Naive thymus-derived CD8-positive, alpha-beta T cell (primary cell): ENCODE results near the gene TNF. TPM values are rescaled to one million over a fixed set of nuclear protein-coding genes. Genes with fewer than 3 reads are reported as not detected.
A peak's percentile ranks its signal among the peaks of the same experiment; 100 is the strongest.

Experiments
- ATAC-seq, 2 donors: fragments of 150-1000 bp; cut with Tn5 transposase in 1 of 2; sonication (Bioruptor Pico), chemical (Tn5 transposase) in 1 of 2; 1 replicate in 1 of 2; 2 replicates in 1 of 2; pipeline ENCODE4 v1.10.0; 2021; ENCODE audit warnings: mild to moderate bottlenecking in 2 of 2, moderate library complexity in 2 of 2
- POLR2A ChIA-PET: fragments of 350-600 bp; sonication (Branson Sonifier 250); formaldehyde crosslinking; loops from one replicate; lab custom pipeline; 2021; ENCODE audit warnings: antibody characterized with exemption; lab: Charles Lee
- DNase-seq, 10 donors: peaks; one replicate each; pipeline versions ENCODE4 v3.0.0 to v3.0.0-alpha.2; 2020 to 2022
- H3K27ac Mint-ChIP-seq, 10 donors: one replicate each; pipeline ENCODE4 v1.8.0; 2020 to 2022; ENCODE audit warnings: mild to moderate bottlenecking in 10 of 10, mixed read lengths in 10 of 10, moderate library complexity in 4 of 10, inconsistent platforms in 1 of 10
- H3K27me3 Mint-ChIP-seq, 5 donors: one replicate each; pipeline ENCODE4 v1.8.0; 2021 to 2022; ENCODE audit warnings: mixed read lengths in 5 of 5
- H3K36me3 Mint-ChIP-seq, 3 donors: one replicate each; pipeline ENCODE4 v1.8.0; 2020 to 2022; ENCODE audit warnings: mixed read lengths in 3 of 3, mild to moderate bottlenecking in 2 of 3, inconsistent platforms in 1 of 3
- H3K4me1 Mint-ChIP-seq, 4 donors: one replicate each; pipeline ENCODE4 v1.8.0; 2021 to 2022; ENCODE audit warnings: mixed read lengths in 4 of 4
- H3K4me3 Mint-ChIP-seq, 10 donors: one replicate each; pipeline ENCODE4 v1.8.0; 2020 to 2022; ENCODE audit warnings: mild to moderate bottlenecking in 10 of 10, mixed read lengths in 10 of 10, moderate library complexity in 6 of 10, inconsistent platforms in 1 of 10
- H3K9me3 Mint-ChIP-seq, 9 donors: one replicate each; pipeline ENCODE4 v1.8.0; 2020 to 2022; ENCODE audit warnings: mixed read lengths in 9 of 9, mild to moderate bottlenecking in 3 of 9, inconsistent platforms in 1 of 9, moderate library complexity in 1 of 9
- polyA plus RNA-seq, 3 donors: library from polyadenylated mRNA; unstranded; fragments of 300-500 nt; fragmentation: Illumina TruSeq; gene quantifications; one replicate each; pipeline ENCODE4 v1.2.3, GENCODE V29; 2021
- total RNA-seq, 8 experiments: library from RNA in 2 of 8; stranded (reverse) in 2 of 8; gene quantifications; one replicate each; pipeline ENCODE4 v1.2.3 and lab custom pipeline; 2021 to 2026

TNF gene
- total and polyA plus RNA-seq, 5 experiments from 2014 or later: 0.11 to 2.3 (median 0.53) TPM

DNA sequence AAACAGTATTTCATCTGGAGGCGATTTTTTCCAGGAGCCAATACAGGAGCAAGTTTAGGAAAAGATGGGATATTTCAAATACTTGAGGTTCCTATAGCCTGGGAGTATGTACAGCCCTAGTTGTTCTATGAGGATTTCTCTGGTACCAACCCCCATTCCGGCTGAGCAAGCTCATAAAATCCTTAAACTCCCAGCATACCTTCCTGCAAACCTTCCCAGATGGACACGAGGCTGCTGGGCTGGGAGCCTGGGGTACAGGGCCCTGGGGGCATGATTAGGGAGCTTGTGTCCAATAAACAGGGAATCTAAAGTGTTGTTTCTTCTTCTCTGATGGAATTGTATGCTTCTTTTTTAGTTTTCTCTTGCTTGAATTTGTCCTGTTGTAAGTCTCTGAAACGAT lies 46.6 kb downstream of the TNF start:
- no peak for DNase-seq
- H3K36me3 Mint-ChIP-seq: peaks cover 0 to 50% (median 12%) of the 10 kb centered on the region in 3 donors
- peak overlapping the region; percentile 77 to 95 (median 91) for H3K4me3 Mint-ChIP-seq
- ATAC-seq: no peak
- POLR2A ChIA-PET: interaction anchor here (0.8 to 4.4 kb wide), 10 partner anchors 9 to 241 kb away, joined by 3 to 49 read pairs (median 9); partner anchors contain the start of genes BAG6, C6orf47, CSNK2B and GPANK1
- peaks cover 19 to 42% (median 28%) of the 10 kb centered on the region in 4 donors for H3K4me1 Mint-ChIP-seq
- H3K27ac Mint-ChIP-seq: peak overlapping the region; percentile 90 to 97 (median 96)
- no peaks in the 10 kb centered on the region for H3K9me3 Mint-ChIP-seq
- no peaks in the 10 kb centered on the region for H3K27me3 Mint-ChIP-seq

DNA sequence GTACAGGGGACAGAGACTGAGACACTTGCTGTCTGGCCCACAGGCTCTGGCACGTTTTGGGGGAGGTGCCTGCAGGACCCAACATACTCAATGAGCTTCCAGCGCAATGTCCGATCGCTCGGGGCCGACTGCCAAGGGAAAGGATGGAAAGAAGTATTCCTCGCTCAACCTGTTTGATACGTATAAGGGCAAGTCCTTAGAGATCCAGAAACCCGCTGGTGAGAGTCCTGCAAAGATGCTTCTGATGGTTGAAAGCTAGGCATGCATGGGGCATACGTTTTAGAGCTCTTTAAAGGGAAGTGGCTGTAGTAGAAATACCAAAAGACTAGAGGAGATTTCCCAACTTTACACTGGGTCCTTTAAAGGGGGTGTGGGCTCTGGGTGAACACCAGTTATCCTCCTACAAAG lies 47.3 kb downstream of the TNF start:
- H3K4me1 Mint-ChIP-seq: peaks cover 24 to 38% (median 31%) of the 10 kb centered on the region in 4 donors
- peaks cover 6 to 57% (median 18%) of the 10 kb centered on the region in 3 donors for H3K36me3 Mint-ChIP-seq
- H3K9me3 Mint-ChIP-seq: no peaks in the 10 kb centered on the region
- DNase-seq (no peak), ATAC-seq (no peak)
- H3K4me3 Mint-ChIP-seq: peak overlapping the region in 5 of 10 donors; percentile 8 to 94 (median 77)
- POLR2A ChIA-PET: interaction anchor here (0.9 to 4.4 kb wide), 10 partner anchors 10 to 42 kb away, joined by 3 to 49 read pairs (median 10); partner anchors contain the start of genes BAG6, C6orf47, CSNK2B and GPANK1
- peak overlapping the region; percentile 88 to 97 (median 96) for H3K27ac Mint-ChIP-seq
- no peaks in the 10 kb centered on the region for H3K27me3 Mint-ChIP-seq

DNA sequence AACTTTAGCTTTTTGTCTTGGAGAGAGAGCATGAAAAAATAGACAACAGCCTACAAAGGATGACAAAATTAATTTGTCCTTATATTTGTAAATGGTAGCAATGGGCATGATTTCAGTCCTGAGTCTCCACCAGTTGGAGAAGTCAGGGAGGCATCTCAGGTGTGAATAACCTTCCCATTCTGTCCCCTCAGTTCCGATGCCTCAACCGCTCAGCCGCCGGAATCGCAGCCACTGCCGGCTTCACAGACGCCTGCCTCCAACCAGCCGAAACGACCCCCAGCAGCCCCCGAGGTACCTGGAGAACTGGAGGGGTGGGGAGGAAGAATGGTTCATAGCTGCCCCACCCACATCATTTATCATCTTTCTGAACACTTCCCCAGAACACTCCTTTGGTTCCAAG lies 48.7 kb downstream of the TNF start:
- Mint-ChIP-seq H3K4me3 (no peak overlapping the region), H3K27ac (peak overlapping the region in 3 of 10 donors; percentile 55 to 58 (median 55)), H3K4me1 (peaks cover 24 to 36% (median 31%) of the 10 kb centered on the region in 4 donors), H3K36me3 (peaks cover 7 to 71% (median 23%) of the 10 kb centered on the region in 3 donors), H3K9me3 (no peaks in the 10 kb centered on the region), H3K27me3 (no peaks in the 10 kb centered on the region)
- DNase-seq (no peak), ATAC-seq (no peak)
- POLR2A ChIA-PET: interaction anchor here (0.8 to 1.1 kb wide), 2 partner anchors 19 to 28 kb away, joined by 3 to 4 read pairs; no protein-coding TSS in a partner anchor

DNA sequence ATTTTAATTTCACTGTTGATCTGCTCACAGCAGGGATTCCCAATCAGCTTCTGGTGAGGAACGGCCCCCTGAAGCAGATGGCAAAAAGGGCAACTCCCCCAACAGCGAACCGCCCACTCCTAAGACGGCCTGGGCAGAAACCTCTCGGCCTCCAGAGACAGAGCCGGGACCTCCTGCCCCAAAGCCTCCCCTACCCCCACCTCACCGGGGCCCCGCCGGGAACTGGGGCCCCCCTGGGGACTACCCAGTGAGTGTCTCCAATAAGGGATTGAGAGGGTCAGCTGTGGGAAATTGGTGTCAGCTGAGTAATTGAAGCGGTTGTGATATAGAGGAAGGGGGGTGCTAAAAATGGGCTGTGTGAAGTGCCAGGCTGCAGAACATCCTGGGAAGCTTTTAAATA lies 51.6 kb downstream of the TNF start:
- Mint-ChIP-seq H3K27ac (peak overlapping the region in 2 of 10 donors; percentile 36 to 81), H3K4me3 (no peak overlapping the region), H3K36me3 (peaks cover 7 to 100% (median 30%) of the 10 kb centered on the region in 3 donors), H3K4me1 (peaks cover 12 to 23% (median 19%) of the 10 kb centered on the region in 4 donors), H3K9me3 (no peaks in the 10 kb centered on the region), H3K27me3 (no peaks in the 10 kb centered on the region)
- ATAC-seq: no peak
- no peak for DNase-seq
- POLR2A ChIA-PET: interaction anchor here (0.6 to 3.4 kb wide), 2 partner anchors 19 to 25 kb away, joined by 6 to 14 read pairs; partner anchors contain the start of gene BAG6

DNA sequence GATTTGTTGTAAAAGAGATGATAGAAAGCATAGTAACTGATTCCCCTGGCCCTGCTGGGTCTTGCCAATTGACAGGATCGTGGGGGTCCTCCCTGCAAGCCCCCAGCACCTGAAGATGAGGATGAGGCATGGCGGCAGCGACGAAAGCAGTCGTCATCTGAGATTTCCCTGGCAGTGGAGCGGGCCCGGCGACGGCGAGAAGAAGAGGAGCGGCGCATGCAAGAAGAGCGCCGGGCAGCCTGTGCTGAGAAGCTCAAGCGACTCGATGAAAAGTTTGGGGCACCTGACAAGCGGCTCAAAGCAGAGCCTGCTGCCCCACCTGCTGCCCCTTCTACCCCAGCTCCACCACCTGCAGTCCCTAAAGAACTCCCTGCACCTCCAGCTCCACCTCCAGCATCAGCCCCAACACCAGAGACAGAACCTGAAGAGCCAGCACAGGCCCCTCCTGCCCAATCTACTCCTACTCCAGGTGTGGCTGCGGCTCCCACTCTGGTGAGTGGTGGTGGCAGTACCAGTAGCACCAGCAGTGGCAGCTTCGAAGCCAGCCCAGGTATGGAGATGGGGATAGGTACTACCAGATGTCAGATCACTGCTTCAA lies 52.4 kb downstream of the TNF start:
- no peak overlapping the region for H3K4me3 Mint-ChIP-seq
- DNase-seq: no peak
- H3K27ac Mint-ChIP-seq: peak overlapping the region in 4 of 10 donors; percentile 29 to 81 (median 67)
- H3K4me1 Mint-ChIP-seq: peaks cover 3 to 17% (median 13%) of the 10 kb centered on the region in 4 donors
- H3K36me3 Mint-ChIP-seq: peaks cover 7 to 100% (median 30%) of the 10 kb centered on the region in 3 donors
- H3K9me3 Mint-ChIP-seq: no peaks in the 10 kb centered on the region
- H3K27me3 Mint-ChIP-seq: no peaks in the 10 kb centered on the region
- POLR2A ChIA-PET: interaction anchor here (1.0 to 3.4 kb wide), 3 partner anchors 10 to 24 kb away, joined by 4 to 14 read pairs (median 4); partner anchors contain the start of gene BAG6
- ATAC-seq: no peak

Other genes with a start within 250 kb of the TNF start
Only the 30 nearest of the 34 such genes appear.
- 1,000 to 10,000 TPM; 5,337 to 5,382 TPM for gene HLA-B, start 218.4 kb upstream of the TNF start, total RNA-seq
- 1,000 to 10,000 TPM; 5,978 to 8,548 (median 7,722) TPM for gene HLA-B, start 218.4 kb upstream of the TNF start, polyA plus RNA-seq
- 10 to 100 TPM; 21.0 to 21.9 TPM for gene MICA, start 172.0 kb upstream of the TNF start, total RNA-seq
- 1 to 10 TPM; 3.7 to 5.8 (median 5.5) TPM for gene MICA, start 172.0 kb upstream of the TNF start, polyA plus RNA-seq
- gene MICB, start 77.4 kb upstream of the TNF start, total RNA-seq: 10 to 100 TPM; 12.3 to 13.8 TPM
- 1 to 10 TPM; 3.3 to 4.7 (median 3.8) TPM for gene MICB, start 77.4 kb upstream of the TNF start, polyA plus RNA-seq
- not detected for gene MCCD1, start 46.6 kb upstream of the TNF start, total RNA-seq
- not detected for gene MCCD1, start 46.6 kb upstream of the TNF start, polyA plus RNA-seq
- gene DDX39B, start 33.6 kb upstream of the TNF start, total RNA-seq: 100 to 1,000 TPM; 679 to 768 TPM
- 100 to 1,000 TPM in 1 of 3 donors, 10 to 100 TPM in 2; 53.6 to 104 (median 96.0) TPM for gene DDX39B, start 33.6 kb upstream of the TNF start, polyA plus RNA-seq
- gene ATP6V1G2, start 29.0 kb upstream of the TNF start, total RNA-seq: 1 to 10 TPM; 7.9 TPM
- gene ATP6V1G2, start 29.0 kb upstream of the TNF start, polyA plus RNA-seq: under 1 TPM in 2 of 3 donors, not detected in 1; 0.55 to 0.56 TPM
- 10 to 100 TPM; 14.1 to 15.2 TPM for gene NFKBIL1, start 28.0 kb upstream of the TNF start, total RNA-seq
- gene NFKBIL1, start 28.0 kb upstream of the TNF start, polyA plus RNA-seq: 10 to 100 TPM in 1 of 3 donors, 1 to 10 TPM in 2; 8.4 to 10.0 (median 8.5) TPM
- gene LTA, start 3.3 kb upstream of the TNF start, total RNA-seq: 10 to 100 TPM; 14.3 to 16.2 TPM
- 10 to 100 TPM; 11.0 to 40.1 (median 29.9) TPM for gene LTA, start 3.3 kb upstream of the TNF start, polyA plus RNA-seq
- gene LTB, start 6.9 kb downstream of the TNF start, total RNA-seq: 100 to 1,000 TPM; 450 to 469 TPM
- gene LTB, start 6.9 kb downstream of the TNF start, polyA plus RNA-seq: 1,000 to 10,000 TPM in 2 of 3 donors, 100 to 1,000 TPM in 1; 707 to 1,760 (median 1,173) TPM
- gene LST1, start 10.7 kb downstream of the TNF start, total RNA-seq: 10 to 100 TPM; 13.7 to 19.1 TPM
- 10 to 100 TPM; 13.4 to 18.0 (median 15.0) TPM for gene LST1, start 10.7 kb downstream of the TNF start, polyA plus RNA-seq
- 1 to 10 TPM; 8.5 to 8.8 TPM for gene NCR3, start 17.4 kb downstream of the TNF start, total RNA-seq
- 10 to 100 TPM; 54.3 to 86.3 (median 76.0) TPM for gene NCR3, start 17.4 kb downstream of the TNF start, polyA plus RNA-seq
- gene AIF1, start 39.7 kb downstream of the TNF start, total RNA-seq: 10 to 100 TPM; 23.0 to 27.3 TPM
- 100 to 1,000 TPM; 145 to 242 (median 239) TPM for gene AIF1, start 39.7 kb downstream of the TNF start, polyA plus RNA-seq
- gene PRRC2A, start 45.1 kb downstream of the TNF start, total RNA-seq: 100 to 1,000 TPM; 227 to 230 TPM
- 1 to 10 TPM; 4.5 to 7.1 (median 5.0) TPM for gene PRRC2A, start 45.1 kb downstream of the TNF start, polyA plus RNA-seq
- gene BAG6, start 77.1 kb downstream of the TNF start, total RNA-seq: 100 to 1,000 TPM; 244 to 258 TPM
- gene BAG6, start 77.1 kb downstream of the TNF start, polyA plus RNA-seq: 10 to 100 TPM; 17.7 to 21.5 (median 21.1) TPM
- gene APOM, start 80.3 kb downstream of the TNF start, total RNA-seq: 1 to 10 TPM; 2.2 to 3.1 TPM
- 1 to 10 TPM; 5.0 to 8.0 (median 5.5) TPM for gene APOM, start 80.3 kb downstream of the TNF start, polyA plus RNA-seq
- gene C6orf47, start 85.2 kb downstream of the TNF start, total RNA-seq: 10 to 100 TPM; 24.9 to 26.3 TPM
- gene C6orf47, start 85.2 kb downstream of the TNF start, polyA plus RNA-seq: 10 to 100 TPM; 17.0 to 36.7 (median 21.3) TPM
- 10 to 100 TPM; 26.6 to 27.9 TPM for gene GPANK1, start 89.4 kb downstream of the TNF start, total RNA-seq
- 10 to 100 TPM; 20.8 to 22.9 (median 21.2) TPM for gene GPANK1, start 89.4 kb downstream of the TNF start, polyA plus RNA-seq
- 100 to 1,000 TPM; 131 to 133 TPM for gene CSNK2B, start 90.5 kb downstream of the TNF start, total RNA-seq
- 100 to 1,000 TPM; 214 to 230 (median 217) TPM for gene CSNK2B, start 90.5 kb downstream of the TNF start, polyA plus RNA-seq
- gene LY6G5B, start 94.4 kb downstream of the TNF start, total RNA-seq: 10 to 100 TPM; 44.1 to 48.8 TPM
- gene LY6G5B, start 94.4 kb downstream of the TNF start, polyA plus RNA-seq: under 1 TPM in 1 of 3 donors, not detected in 2; 0.25 TPM
- gene LY6G5C, start 105.5 kb downstream of the TNF start, total RNA-seq: 1 to 10 TPM; 4.4 to 5.5 TPM
- gene LY6G5C, start 105.5 kb downstream of the TNF start, polyA plus RNA-seq: 1 to 10 TPM; 4.6 to 7.9 (median 7.6) TPM
- 10 to 100 TPM; 58.4 to 59.9 TPM for gene ABHD16A, start 127.8 kb downstream of the TNF start, total RNA-seq
- gene ABHD16A, start 127.8 kb downstream of the TNF start, polyA plus RNA-seq: 10 to 100 TPM; 26.9 to 35.5 (median 34.1) TPM
- gene LY6G6F, start 131.3 kb downstream of the TNF start, total RNA-seq: not detected
- not detected for gene LY6G6F, start 131.3 kb downstream of the TNF start, polyA plus RNA-seq
- gene LY6G6D, start 139.8 kb downstream of the TNF start, total RNA-seq: not detected
- not detected for gene LY6G6D, start 139.8 kb downstream of the TNF start, polyA plus RNA-seq
- gene LY6G6C, start 146.2 kb downstream of the TNF start, total RNA-seq: not detected
- gene LY6G6C, start 146.2 kb downstream of the TNF start, polyA plus RNA-seq: not detected
- gene MPIG6B, start 147.8 kb downstream of the TNF start, total RNA-seq: 1 to 10 TPM; 1.4 to 1.9 TPM
- gene MPIG6B, start 147.8 kb downstream of the TNF start, polyA plus RNA-seq: 1 to 10 TPM; 1.2 to 4.9 (median 1.3) TPM
- gene DDAH2, start 153.7 kb downstream of the TNF start, total RNA-seq: 1 to 10 TPM; 3.1 to 5.1 TPM
- 10 to 100 TPM in 2 of 3 donors, 1 to 10 TPM in 1; 8.0 to 14.7 (median 10.3) TPM for gene DDAH2, start 153.7 kb downstream of the TNF start, polyA plus RNA-seq
- gene CLIC1, start 161.0 kb downstream of the TNF start, total RNA-seq: 10 to 100 TPM; 23.7 to 27.1 TPM
- gene CLIC1, start 161.0 kb downstream of the TNF start, polyA plus RNA-seq: 100 to 1,000 TPM in 2 of 3 donors, 10 to 100 TPM in 1; 95.1 to 345 (median 114) TPM
- gene MSH5, start 164.4 kb downstream of the TNF start, total RNA-seq: 1 to 10 TPM; 7.2 to 8.3 TPM
- 1 to 10 TPM in 2 of 3 donors, under 1 TPM in 1; 0.61 to 1.1 (median 1.1) TPM for gene MSH5, start 164.4 kb downstream of the TNF start, polyA plus RNA-seq
- gene SAPCD1, start 187.1 kb downstream of the TNF start, total RNA-seq: 1 to 10 TPM; 1.6 to 2.1 TPM
- not detected for gene SAPCD1, start 187.1 kb downstream of the TNF start, polyA plus RNA-seq
- gene VWA7, start 201.8 kb downstream of the TNF start, total RNA-seq: under 1 TPM; 0.47 to 0.52 TPM
- gene VWA7, start 201.8 kb downstream of the TNF start, polyA plus RNA-seq: under 1 TPM in 1 of 3 donors, not detected in 2; 0.34 TPM